ENCODE measurements around the gene PLCE1.
A peak's percentile ranks its signal among the peaks of the same experiment; 100 is the strongest.

Gene PLCE1

DNA sequence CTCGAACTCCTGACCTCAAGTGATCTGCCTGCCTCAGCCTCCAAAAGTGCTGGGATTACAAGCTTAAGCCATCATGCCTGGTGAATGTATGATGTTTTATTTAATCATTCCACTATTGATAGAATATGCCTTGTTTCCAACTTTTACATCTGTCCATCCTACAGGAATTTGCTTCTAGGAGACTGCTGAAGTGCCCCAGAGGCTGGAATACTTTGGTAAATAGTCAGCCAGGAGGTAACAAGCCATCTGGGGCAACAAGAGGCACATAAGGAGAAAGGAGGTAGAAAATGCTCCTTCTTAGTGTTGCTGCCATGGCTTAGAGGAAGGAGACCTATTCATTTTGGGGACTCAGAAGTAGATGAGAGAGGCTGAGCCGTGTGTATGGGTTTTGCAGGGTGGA lies 14.8 kb downstream of the PLCE1 start:
- Histone ChIP-seq H3K4me1 (ENCODE audit: control insufficient read depth, insufficient read depth, low read length) (peaks cover 16% of the 10 kb centered on the region), H3K4me3 (ENCODE audit: low read length) (no peak overlapping the region), H3K9ac (ENCODE audit: low read depth, low read length) (no peak overlapping the region), H3K27me3 (ENCODE audit: control insufficient read depth, insufficient read depth, low read length) (no peaks in the 10 kb centered on the region), H3K36me3 (ENCODE audit: insufficient read depth, low read length) (no peaks in the 10 kb centered on the region), H3K9me3 (replicated peaks; ENCODE audit: low read length) (no peaks in the 10 kb centered on the region), H3K4me2 (ENCODE audit: low read length) (no peak overlapping the region)

GRCh38 chr10:94010116-94010515 lies 16.4 kb downstream of the PLCE1 start:
- H3K9ac ChIP-seq (ENCODE audit: low read depth, low read length): no peak overlapping the region
- no peaks in the 10 kb centered on the region for H3K27me3 ChIP-seq (ENCODE audit: control insufficient read depth, insufficient read depth, low read length)
- no peaks in the 10 kb centered on the region for H3K36me3 ChIP-seq (ENCODE audit: insufficient read depth, low read length)
- H3K9me3 ChIP-seq (replicated peaks; ENCODE audit: low read length): no peaks in the 10 kb centered on the region
- peaks cover 16% of the 10 kb centered on the region for H3K4me1 ChIP-seq (ENCODE audit: control insufficient read depth, insufficient read depth, low read length)
- no peak overlapping the region for H3K4me2 ChIP-seq (ENCODE audit: low read length)
- H3K4me3 ChIP-seq (ENCODE audit: low read length): no peak overlapping the region

GRCh38 chr10:94010886-94011285 lies 17.2 kb downstream of the PLCE1 start:
- Histone ChIP-seq H3K27me3 (ENCODE audit: control insufficient read depth, insufficient read depth, low read length) (no peaks in the 10 kb centered on the region), H3K36me3 (ENCODE audit: insufficient read depth, low read length) (no peaks in the 10 kb centered on the region), H3K4me2 (ENCODE audit: low read length) (no peak overlapping the region), H3K4me1 (ENCODE audit: control insufficient read depth, insufficient read depth, low read length) (peaks cover 16% of the 10 kb centered on the region), H3K9ac (ENCODE audit: low read depth, low read length) (no peak overlapping the region), H3K4me3 (ENCODE audit: low read length) (no peak overlapping the region), H3K9me3 (replicated peaks; ENCODE audit: low read length) (no peaks in the 10 kb centered on the region)

GRCh38 chr10:94011296-94011695 lies 17.6 kb downstream of the PLCE1 start:
- Histone ChIP-seq H3K9me3 (replicated peaks; ENCODE audit: low read length) (no peaks in the 10 kb centered on the region), H3K27me3 (ENCODE audit: control insufficient read depth, insufficient read depth, low read length) (no peaks in the 10 kb centered on the region), H3K4me2 (ENCODE audit: low read length) (no peak overlapping the region), H3K9ac (ENCODE audit: low read depth, low read length) (no peak overlapping the region), H3K4me1 (ENCODE audit: control insufficient read depth, insufficient read depth, low read length) (peaks cover 13% of the 10 kb centered on the region), H3K4me3 (ENCODE audit: low read length) (no peak overlapping the region), H3K36me3 (ENCODE audit: insufficient read depth, low read length) (no peaks in the 10 kb centered on the region)

DNA sequence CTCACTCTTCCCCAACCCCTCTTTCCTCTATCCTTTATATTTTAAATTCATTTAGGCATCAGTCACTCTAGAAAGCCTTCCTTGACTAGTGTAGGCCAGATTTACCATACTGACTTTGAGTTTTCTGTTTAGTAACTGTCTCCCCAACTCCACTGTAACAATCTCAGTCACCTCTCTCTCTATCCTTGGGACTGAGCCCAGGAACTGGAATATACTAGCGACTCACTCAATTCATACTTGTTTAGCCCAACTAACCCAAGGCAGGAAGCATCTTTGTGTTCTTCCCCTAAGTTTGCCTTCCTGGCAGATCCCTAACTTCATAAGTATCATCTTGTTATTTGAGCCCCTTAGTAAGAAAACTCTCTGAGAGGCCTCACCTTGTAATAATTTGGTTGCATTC lies 19.1 kb downstream of the PLCE1 start:
- Histone ChIP-seq H3K4me1 (ENCODE audit: control insufficient read depth, insufficient read depth, low read length) (peaks cover 12% of the 10 kb centered on the region), H3K36me3 (ENCODE audit: insufficient read depth, low read length) (no peaks in the 10 kb centered on the region), H3K9ac (ENCODE audit: low read depth, low read length) (no peak overlapping the region), H3K9me3 (replicated peaks; ENCODE audit: low read length) (no peaks in the 10 kb centered on the region), H3K4me2 (ENCODE audit: low read length) (no peak overlapping the region), H3K4me3 (ENCODE audit: low read length) (no peak overlapping the region), H3K27me3 (ENCODE audit: control insufficient read depth, insufficient read depth, low read length) (no peaks in the 10 kb centered on the region)

DNA sequence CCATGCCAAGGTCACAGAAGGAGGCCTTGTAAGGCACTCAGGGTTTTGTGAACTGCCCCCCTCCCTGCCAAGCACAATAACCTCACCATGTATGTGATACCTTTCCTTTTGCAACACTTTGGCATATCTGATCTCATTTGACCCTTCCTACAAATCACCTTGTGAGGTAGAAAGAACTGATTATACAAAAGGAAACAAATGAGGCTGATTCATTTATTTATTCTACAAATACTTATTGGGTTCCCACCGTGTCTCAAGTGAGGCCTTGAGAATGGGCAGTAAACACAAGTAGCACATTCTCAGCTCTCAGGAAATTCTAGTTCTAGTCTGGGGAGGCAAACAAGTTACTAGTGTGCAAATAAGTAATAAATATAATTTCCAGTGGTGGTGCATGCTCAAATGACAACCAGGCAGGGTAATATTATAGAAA lies 19.6 kb downstream of the PLCE1 start:
- no peak overlapping the region for H3K4me3 ChIP-seq (ENCODE audit: low read length)
- H3K4me2 ChIP-seq (ENCODE audit: low read length): no peak overlapping the region
- H3K36me3 ChIP-seq (ENCODE audit: insufficient read depth, low read length): no peaks in the 10 kb centered on the region
- H3K4me1 ChIP-seq (ENCODE audit: control insufficient read depth, insufficient read depth, low read length): peaks cover 17% of the 10 kb centered on the region
- no peak overlapping the region for H3K9ac ChIP-seq (ENCODE audit: low read depth, low read length)
- H3K9me3 ChIP-seq (replicated peaks; ENCODE audit: low read length): no peaks in the 10 kb centered on the region
- H3K27me3 ChIP-seq (ENCODE audit: control insufficient read depth, insufficient read depth, low read length): no peaks in the 10 kb centered on the region

DNA sequence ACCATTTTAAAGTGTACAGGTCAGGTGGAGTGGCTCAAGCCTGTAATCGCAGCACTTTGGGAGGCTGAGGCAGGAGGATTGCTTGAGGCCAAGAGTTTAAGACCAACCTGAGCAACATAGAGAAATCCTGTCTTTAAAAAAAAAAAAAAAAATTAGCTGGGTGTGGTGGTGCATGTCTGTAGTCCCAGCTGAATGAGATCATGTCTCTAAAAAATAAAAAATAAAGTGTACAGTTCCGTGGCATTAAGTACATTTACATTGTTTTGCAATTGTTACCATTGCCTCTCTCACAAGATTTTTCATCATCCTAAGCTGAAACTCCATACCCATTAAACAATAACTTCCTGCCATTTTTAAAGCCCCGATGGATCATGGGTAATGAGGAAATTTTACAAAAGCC lies 20.6 kb downstream of the PLCE1 start:
- Histone ChIP-seq H3K4me1 (ENCODE audit: control insufficient read depth, insufficient read depth, low read length) (peaks cover 20% of the 10 kb centered on the region), H3K9ac (ENCODE audit: low read depth, low read length) (no peak overlapping the region), H3K27me3 (ENCODE audit: control insufficient read depth, insufficient read depth, low read length) (no peaks in the 10 kb centered on the region), H3K4me2 (ENCODE audit: low read length) (no peak overlapping the region), H3K4me3 (ENCODE audit: low read length) (no peak overlapping the region), H3K9me3 (replicated peaks; ENCODE audit: low read length) (no peaks in the 10 kb centered on the region), H3K36me3 (ENCODE audit: insufficient read depth, low read length) (no peaks in the 10 kb centered on the region)

DNA sequence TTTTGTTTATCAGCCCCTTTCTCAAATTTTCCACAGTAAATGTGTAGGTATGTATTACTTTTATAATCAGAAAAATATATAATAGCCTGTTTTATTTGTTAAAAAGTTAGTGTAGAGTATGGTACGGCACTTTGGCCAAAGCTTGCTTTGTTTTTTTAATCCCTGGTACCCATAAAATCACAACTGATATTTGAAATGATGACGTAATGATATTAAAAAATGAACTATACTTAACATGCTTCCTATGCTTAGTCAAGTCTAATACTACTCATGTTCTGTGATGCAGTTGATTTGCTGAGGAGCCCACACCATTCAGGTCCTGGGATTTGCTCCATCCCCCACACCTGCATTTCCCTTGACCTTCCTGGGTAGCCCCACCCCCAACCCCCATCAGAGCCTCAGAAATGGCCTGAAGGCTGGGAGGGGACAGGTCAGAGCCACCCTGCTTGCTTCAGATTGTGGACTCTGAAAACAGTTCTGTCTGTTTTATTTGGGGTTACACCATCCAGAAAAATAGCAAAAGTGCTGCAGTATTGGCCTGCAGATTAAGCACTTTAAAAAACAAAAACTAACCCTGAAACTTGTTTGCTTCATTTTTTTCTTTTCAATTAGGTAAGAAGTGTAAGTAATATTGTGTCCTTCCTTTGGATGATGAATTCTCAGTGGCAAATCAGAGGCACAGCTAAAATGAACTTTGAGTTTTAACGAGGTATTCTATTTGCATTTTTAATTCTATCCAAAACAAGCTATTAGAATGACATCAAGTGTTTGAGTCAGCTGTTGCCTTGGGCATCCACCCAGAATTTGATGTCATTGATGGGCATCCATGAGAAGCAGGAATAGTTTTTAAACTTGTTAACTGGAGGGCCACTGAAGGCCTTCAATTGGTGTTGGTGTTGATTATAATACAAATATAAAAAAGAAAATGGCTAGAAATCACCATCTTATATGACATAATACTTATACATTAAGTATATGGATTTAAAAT lies 23.3 kb downstream of the PLCE1 start:
- Histone ChIP-seq H3K9me3 (replicated peaks; ENCODE audit: low read length) (no peaks in the 10 kb centered on the region), H3K9ac (ENCODE audit: low read depth, low read length) (no peak overlapping the region), H3K4me1 (ENCODE audit: control insufficient read depth, insufficient read depth, low read length) (peaks cover 20% of the 10 kb centered on the region), H3K4me2 (ENCODE audit: low read length) (peak overlapping the region; percentile 12), H3K36me3 (ENCODE audit: insufficient read depth, low read length) (no peaks in the 10 kb centered on the region), H3K4me3 (ENCODE audit: low read length) (no peak overlapping the region), H3K27me3 (ENCODE audit: control insufficient read depth, insufficient read depth, low read length) (no peaks in the 10 kb centered on the region)

- H3K4me2 ChIP-seq (ENCODE audit: low read length): no peak overlapping the region
- no peak overlapping the region for H3K9ac ChIP-seq (ENCODE audit: low read depth, low read length)
- no peaks in the 10 kb centered on the region for H3K9me3 ChIP-seq (replicated peaks; ENCODE audit: low read length)
- no peaks in the 10 kb centered on the region for H3K27me3 ChIP-seq (ENCODE audit: control insufficient read depth, insufficient read depth, low read length)
- H3K4me3 ChIP-seq (ENCODE audit: low read length): no peak overlapping the region
- no peaks in the 10 kb centered on the region for H3K36me3 ChIP-seq (ENCODE audit: insufficient read depth, low read length)
- H3K4me1 ChIP-seq (ENCODE audit: control insufficient read depth, insufficient read depth, low read length): peaks cover 20% of the 10 kb centered on the region
Observed at GRCh38 chr10:94018107-94018506, 24.4 kb downstream of the PLCE1 start.

GRCh38 chr10:94023906-94024305 lies 30.2 kb downstream of the PLCE1 start:
- Histone ChIP-seq H3K9me3 (replicated peaks; ENCODE audit: low read length) (no peaks in the 10 kb centered on the region), H3K4me3 (ENCODE audit: low read length) (no peak overlapping the region), H3K4me1 (ENCODE audit: control insufficient read depth, insufficient read depth, low read length) (no peaks in the 10 kb centered on the region), H3K27me3 (ENCODE audit: control insufficient read depth, insufficient read depth, low read length) (no peaks in the 10 kb centered on the region), H3K9ac (ENCODE audit: low read depth, low read length) (no peak overlapping the region), H3K4me2 (ENCODE audit: low read length) (no peak overlapping the region), H3K36me3 (ENCODE audit: insufficient read depth, low read length) (no peaks in the 10 kb centered on the region)

GRCh38 chr10:94024407-94024806 lies 30.7 kb downstream of the PLCE1 start:
- peaks cover 3% of the 10 kb centered on the region for H3K9me3 ChIP-seq (replicated peaks; ENCODE audit: low read length)
- no peak overlapping the region for H3K4me2 ChIP-seq (ENCODE audit: low read length)
- H3K9ac ChIP-seq (ENCODE audit: low read depth, low read length): no peak overlapping the region
- no peaks in the 10 kb centered on the region for H3K4me1 ChIP-seq (ENCODE audit: control insufficient read depth, insufficient read depth, low read length)
- H3K27me3 ChIP-seq (ENCODE audit: control insufficient read depth, insufficient read depth, low read length): no peaks in the 10 kb centered on the region
- no peaks in the 10 kb centered on the region for H3K36me3 ChIP-seq (ENCODE audit: insufficient read depth, low read length)
- H3K4me3 ChIP-seq (ENCODE audit: low read length): no peak overlapping the region

- H3K9me3 ChIP-seq (replicated peaks; ENCODE audit: low read length): peaks cover 11% of the 10 kb centered on the region
- no peaks in the 10 kb centered on the region for H3K27me3 ChIP-seq (ENCODE audit: control insufficient read depth, insufficient read depth, low read length)
- H3K9ac ChIP-seq (ENCODE audit: low read depth, low read length): no peak overlapping the region
- no peaks in the 10 kb centered on the region for H3K4me1 ChIP-seq (ENCODE audit: control insufficient read depth, insufficient read depth, low read length)
- H3K4me2 ChIP-seq (ENCODE audit: low read length): no peak overlapping the region
- H3K4me3 ChIP-seq (ENCODE audit: low read length): no peak overlapping the region
- H3K36me3 ChIP-seq (ENCODE audit: insufficient read depth, low read length): no peaks in the 10 kb centered on the region
Observed at GRCh38 chr10:94025806-94026205, 32.1 kb downstream of the PLCE1 start.

All from skeletal muscle satellite cell (primary cell).